ENCODE data around the gene PGAP2. TPM values are rescaled to one million over a fixed set of nuclear protein-coding genes. Genes with fewer than 3 reads are reported as not detected.

The PGAP2 gene
- total RNA-seq = 20.5 and 20.8 TPM in 2 replicates
- total RNA-seq (2013) = 11.3 TPM
- polyA plus RNA-seq = 46.4 and 47.1 TPM in 2 replicates
- polyA minus RNA-seq = 12.8 and 14.4 TPM in 2 replicates

GRCh38 chr11:3807909-3808860 lies at the start of gene PGAP2:
Gene PGAP2 (plus strand): TSS chr11:3808560. CDS start chr11:3811260, 2,700 bp downstream.
- Histone ChIP-seq H3K27ac (ENCODE audit: low read length in 2 of 2) (peak within 1 kb of the TSS; percentile 59 to 60), H3K9me3 (ENCODE audit: control extremely low read depth in 1 of 3, control insufficient read depth in 2 of 3, insufficient read depth in 1 of 3, low read length in 2 of 3) (no peaks in the 10 kb centered on the region), H2AFZ (ENCODE audit: insufficient read depth, low read depth, low read length, poor library complexity, severe bottlenecking) (peak within 1 kb of the TSS; percentile 97), H4K20me1 (ENCODE audit: control insufficient read depth, insufficient read depth, low read length, poor library complexity, severe bottlenecking) (no peaks in the 10 kb centered on the region), H3K4me3 (ENCODE audit: control extremely low read depth in 1 of 5, extremely low read depth in 1 of 5, insufficient read depth in 1 of 5, low read depth in 2 of 5, low read length in 4 of 5) (peak within 1 kb of the TSS; percentile 91 to 99 (median 96)), H3K4me1 (ENCODE audit: control insufficient read depth in 2 of 2, insufficient read depth in 2 of 2, low read length in 2 of 2) (peaks cover 6 to 17% of the 10 kb centered on the region in 2 donors), H3K27me3 (replicated peaks in 1 of 4; ENCODE audit: control extremely low read depth in 1 of 4, control insufficient read depth in 3 of 4, insufficient read depth in 4 of 4, low read length in 3 of 4) (no peaks in the 10 kb centered on the region), H3K9ac (ENCODE audit: low read length) (peak within 1 kb of the TSS; percentile 90), H3K79me2 (ENCODE audit: control insufficient read depth, insufficient read depth, low read length) (peaks cover 9% of the 10 kb centered on the region), H3K36me3 (replicated peaks in 1 of 2; ENCODE audit: control extremely low read depth in 1 of 2, control insufficient read depth in 1 of 2, extremely low read depth in 1 of 2, insufficient read depth in 2 of 2, low read length in 1 of 2) (no peaks in the 10 kb centered on the region), H3K4me2 (replicated peaks; ENCODE audit: low read depth, low read length, poor library complexity, severe bottlenecking) (peak within 1 kb of the TSS; percentile 98)
- H3K27me3 Mint-ChIP-seq = no peaks in the 10 kb centered on the region
- peaks cover 11% of the 10 kb centered on the region for H3K4me1 Mint-ChIP-seq
- TF ChIP-seq CTCF (IDR thresholded peaks at IDR 0.05) (peak; percentile 61), EZH2 (IDR thresholded peaks at IDR 0.05; ENCODE audit: borderline replicate concordance, insufficient read depth, low read depth, low read length, poor library complexity, severe bottlenecking) (no peak)
- ChIA-PET POLR2A (interaction anchor here (0.6 to 2.6 kb wide), 6 partner anchors 10 to 265 kb away, joined by 3 to 19 read pairs (median 3); partner anchors contain the start of gene RHOG), CTCF (interaction anchor here (0.5 to 8.7 kb wide), 35 partner anchors 10 to 265 kb away, joined by 3 to 85 read pairs (median 4); partner anchors contain the start of genes NUP98, RHOG and STIM1)
- intact Hi-C loops (cut with micrococcal nuclease) = loop anchor here (1.0 to 5.0 kb wide), 4 partner anchors 11 to 46 kb away; partner anchors contain the start of gene NUP98
- peak within 1 kb of the TSS; percentile 92 for H3K27ac Mint-ChIP-seq
- no peaks in the 10 kb centered on the region for H3K9me3 Mint-ChIP-seq (ENCODE audit: insufficient read depth)
- ATAC-seq (ENCODE audit: low read depth) (peak; percentile 85), DNase-seq (peak; percentile 71)
- under 1% methylated on average over 52 of the region's 55 CpGs for WGBS (ENCODE audit: insufficient coverage)
- H3K4me3 Mint-ChIP-seq = peak within 1 kb of the TSS; percentile 98

All from B cell (primary cell).